Subcutaneous adipose tissue (tissue), 4 donors: ENCODE measurements around the gene JAKMIP3. TPM values are rescaled to one million over a fixed set of nuclear protein-coding genes. Genes with fewer than 3 reads are reported as not detected.

Experiments used
- total RNA-seq, 4 donors: library from RNA; depleted of rRNA; stranded (reverse); fragments of >200 nt; gene quantifications; one replicate each; pipeline ENCODE4 v1.1.0, GENCODE V29; 2016
- TF ChIP-seq, protein P1 (sequence below): fragments of 450-650 bp; IDR thresholded peaks from one replicate; pipeline ENCODE4 v1.5.1; 2016; ENCODE audit warnings: low read depth, mild to moderate bottlenecking, control low read depth, antibody characterized with exemption, moderate library complexity

JAKMIP3 gene
- total RNA-seq, 4 donors from 2014 or later = 0.16 to 0.75 (median 0.31) TPM

DNA sequence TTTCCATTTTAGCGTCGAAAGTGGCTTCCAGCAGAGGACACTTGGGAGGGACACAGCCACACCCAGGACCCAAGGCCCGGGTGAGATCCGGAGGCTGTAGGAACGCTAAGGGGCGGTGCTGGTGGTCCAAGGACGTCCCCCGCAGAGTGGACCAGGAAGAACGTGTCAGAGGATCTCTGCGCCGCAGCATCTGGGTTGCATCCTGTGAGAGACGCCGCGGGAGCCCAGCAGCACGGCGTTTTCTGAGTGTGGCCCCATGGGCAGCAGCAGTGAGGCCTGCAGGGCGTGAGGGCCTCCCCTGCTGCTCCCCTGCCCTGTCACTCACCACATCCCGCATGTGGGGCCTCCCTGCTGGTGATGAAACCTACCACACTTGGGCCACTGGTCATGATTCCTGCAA lies 43.5 kb upstream of the JAKMIP3 start:
- TF ChIP-seq, protein P1, sequence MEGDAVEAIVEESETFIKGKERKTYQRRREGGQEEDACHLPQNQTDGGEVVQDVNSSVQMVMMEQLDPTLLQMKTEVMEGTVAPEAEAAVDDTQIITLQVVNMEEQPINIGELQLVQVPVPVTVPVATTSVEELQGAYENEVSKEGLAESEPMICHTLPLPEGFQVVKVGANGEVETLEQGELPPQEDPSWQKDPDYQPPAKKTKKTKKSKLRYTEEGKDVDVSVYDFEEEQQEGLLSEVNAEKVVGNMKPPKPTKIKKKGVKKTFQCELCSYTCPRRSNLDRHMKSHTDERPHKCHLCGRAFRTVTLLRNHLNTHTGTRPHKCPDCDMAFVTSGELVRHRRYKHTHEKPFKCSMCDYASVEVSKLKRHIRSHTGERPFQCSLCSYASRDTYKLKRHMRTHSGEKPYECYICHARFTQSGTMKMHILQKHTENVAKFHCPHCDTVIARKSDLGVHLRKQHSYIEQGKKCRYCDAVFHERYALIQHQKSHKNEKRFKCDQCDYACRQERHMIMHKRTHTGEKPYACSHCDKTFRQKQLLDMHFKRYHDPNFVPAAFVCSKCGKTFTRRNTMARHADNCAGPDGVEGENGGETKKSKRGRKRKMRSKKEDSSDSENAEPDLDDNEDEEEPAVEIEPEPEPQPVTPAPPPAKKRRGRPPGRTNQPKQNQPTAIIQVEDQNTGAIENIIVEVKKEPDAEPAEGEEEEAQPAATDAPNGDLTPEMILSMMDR = no peak

DNA sequence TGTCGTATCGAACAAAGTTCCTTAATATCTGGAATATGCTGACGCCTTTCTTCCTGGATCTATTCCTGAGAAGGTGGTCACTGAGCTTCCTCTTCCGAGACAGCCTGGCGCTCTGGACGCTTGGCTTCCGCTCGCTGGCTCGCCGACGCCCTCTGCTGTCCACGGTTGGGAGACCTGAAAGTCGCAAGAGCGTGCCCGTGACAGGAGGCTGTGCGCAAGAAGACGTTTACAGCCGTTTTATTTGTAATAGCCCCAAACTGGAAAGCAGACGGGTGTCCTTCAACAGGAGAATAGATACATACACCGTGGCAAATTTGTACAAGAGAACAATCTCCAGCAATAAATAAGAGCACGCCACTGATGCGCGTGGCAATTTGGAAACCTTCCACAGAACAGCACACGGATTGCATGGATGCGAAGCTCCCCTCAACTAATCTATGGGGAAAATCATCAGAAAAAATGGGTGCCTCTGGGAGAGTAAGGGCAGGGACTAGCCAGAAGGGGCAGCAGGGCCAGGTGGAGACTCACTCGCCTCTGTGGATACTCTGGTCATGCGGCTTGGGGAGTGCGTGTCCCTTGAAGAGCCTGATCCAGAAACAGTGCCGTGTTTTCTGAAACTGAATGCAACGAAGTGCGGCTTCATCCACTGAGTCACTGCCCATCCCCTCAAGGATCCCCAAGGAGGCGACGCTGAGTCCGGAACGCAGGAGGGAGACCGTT lies 42.5 kb upstream of the JAKMIP3 start:
- TF ChIP-seq, protein P1 = no peak

DNA sequence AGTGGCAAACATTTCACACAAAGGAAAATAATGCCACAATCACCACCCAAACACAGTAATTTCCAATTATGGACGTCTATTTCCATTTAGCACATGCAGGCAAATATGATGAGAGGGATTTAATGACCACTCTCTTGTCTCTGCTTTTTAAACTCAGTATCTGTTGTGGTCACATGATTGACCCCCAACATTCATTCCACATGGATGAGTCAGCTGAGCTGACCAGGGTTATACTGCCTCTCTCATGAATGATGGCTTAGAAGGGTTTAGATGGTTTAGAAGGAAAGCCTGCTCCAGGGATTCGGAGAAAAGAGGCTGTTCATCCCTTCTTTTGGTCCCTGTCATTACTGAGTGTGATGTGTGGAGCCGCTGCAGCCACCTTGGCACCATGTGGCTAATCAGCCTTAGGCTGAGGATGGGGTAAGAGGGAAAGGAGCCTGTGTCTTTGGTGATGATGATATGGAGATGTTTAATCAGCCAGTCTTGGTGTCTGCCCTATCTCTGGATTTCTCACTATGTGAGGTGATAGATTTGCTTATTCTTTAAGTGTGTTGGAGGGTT lies 38.2 kb upstream of the JAKMIP3 start:
- TF ChIP-seq, protein P1 = no peak

DNA sequence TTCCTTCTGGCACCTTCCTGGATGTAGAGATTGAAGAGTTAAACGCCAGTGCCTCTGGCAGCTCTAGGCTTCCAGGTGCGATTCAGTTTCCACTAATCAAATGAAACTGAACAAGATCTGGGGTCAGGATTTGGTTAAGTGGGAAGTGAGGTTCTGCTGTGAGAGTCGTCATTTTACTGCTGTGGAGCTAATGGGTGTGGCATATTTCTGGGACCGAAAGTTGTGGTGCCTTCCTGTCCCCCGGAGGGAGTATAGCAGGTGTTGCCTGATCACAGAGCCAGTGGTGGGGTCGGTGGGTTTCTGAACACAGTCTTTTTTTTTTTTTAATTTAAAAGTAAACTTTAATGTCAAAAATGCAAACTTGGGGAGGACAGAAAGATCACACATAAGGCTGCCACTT lies 37.0 kb upstream of the JAKMIP3 start:
- TF ChIP-seq, protein P1 = no peak

DNA sequence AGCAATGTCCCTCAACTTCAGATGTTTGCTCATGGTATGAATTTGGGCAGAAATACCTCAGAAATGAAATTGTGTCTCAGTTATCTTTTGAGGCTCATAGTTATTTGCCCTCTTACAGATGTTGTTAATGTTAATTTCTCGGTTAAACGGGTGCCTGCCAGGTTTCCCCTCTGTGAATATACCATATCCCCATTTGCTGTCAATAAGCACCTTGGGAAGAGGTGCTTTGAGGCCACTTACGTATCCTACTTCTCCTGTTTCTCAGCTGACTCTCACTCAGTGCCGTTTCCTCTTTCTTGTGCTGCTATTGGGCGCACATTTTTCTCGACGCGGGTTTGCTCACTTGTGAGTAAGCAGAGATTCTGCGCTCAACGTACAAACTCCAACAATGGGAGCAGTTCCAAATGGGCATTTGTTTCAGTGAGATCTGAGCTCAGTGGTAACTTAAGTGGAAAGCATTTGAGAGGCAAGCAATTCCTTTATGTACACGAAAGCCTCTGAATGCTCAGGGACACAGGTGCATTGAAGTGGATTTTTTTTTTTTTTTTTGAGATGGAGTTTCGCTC lies 34.8 kb upstream of the JAKMIP3 start:
- TF ChIP-seq, protein P1 = no peak

DNA sequence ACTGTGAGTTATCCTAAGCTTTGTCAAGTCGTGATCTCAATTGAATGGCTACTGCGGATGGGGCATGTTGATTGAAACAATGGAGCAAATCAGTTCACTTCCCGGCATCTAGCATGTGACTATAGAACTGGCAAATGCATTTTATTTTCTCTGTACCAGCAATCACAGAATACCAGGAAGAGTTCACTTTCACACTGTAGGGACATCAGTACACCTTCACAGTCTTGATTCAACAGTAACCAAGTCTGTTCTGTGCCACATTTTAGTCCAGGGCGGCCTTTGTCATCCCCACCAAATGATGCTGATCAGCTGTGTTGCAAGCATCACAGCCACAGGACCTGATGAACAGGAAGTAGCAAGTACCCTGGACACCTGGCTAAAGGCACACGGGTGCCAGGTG lies 32.1 kb upstream of the JAKMIP3 start:
- TF ChIP-seq, protein P1 = no peak

DNA sequence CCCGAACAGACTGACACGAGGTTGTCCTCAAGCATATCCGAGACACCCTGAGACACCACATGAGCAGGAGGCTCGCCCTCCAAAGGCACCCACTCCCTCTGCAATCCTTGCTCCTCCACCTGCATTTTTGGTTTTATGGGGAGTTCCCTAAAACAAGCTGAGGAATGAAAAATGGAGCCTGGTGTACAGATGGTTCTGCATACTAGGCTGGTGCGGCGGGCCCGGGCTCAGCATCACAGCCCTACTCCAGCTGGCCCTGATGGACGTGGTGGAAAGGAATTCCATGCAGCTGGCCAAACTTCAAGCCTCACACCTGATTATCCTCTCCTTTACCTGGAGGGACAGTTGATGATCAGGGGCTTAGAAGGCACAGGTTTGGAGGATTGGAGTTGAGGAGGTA lies 30.3 kb upstream of the JAKMIP3 start:
- TF ChIP-seq, protein P1 = no peak
